RPMI8226 (cell line): ENCODE measurements around the gene CD99L2.

Experiments
- DNase-seq: peaks from one replicate; pipeline ENCODE4 v3.0.0-alpha.2; 2015

The CD99L2 gene

GRCh38 chrX:150777328-150777992 is 121.0 kb downstream of the CD99L2 start:
- DNase-seq: no peak

GRCh38 chrX:150775569-150776350 is 122.7 kb downstream of the CD99L2 start:
- no peak for DNase-seq

- no peak for DNase-seq
Observed at GRCh38 chrX:150774798-150775568, 123.5 kb downstream of the CD99L2 start.

- DNase-seq: no peak
Observed at GRCh38 chrX:150773634-150774033, 124.8 kb downstream of the CD99L2 start.

- no peak for DNase-seq
Observed at GRCh38 chrX:150773117-150773516, 125.4 kb downstream of the CD99L2 start.

- peak; percentile 69 for DNase-seq
Observed at GRCh38 chrX:150772150-150772970, 126.1 kb downstream of the CD99L2 start.

GRCh38 chrX:150771116-150771515 is 127.4 kb downstream of the CD99L2 start:
- DNase-seq: no peak

- DNase-seq: no peak
Observed at GRCh38 chrX:150770623-150771022, 127.8 kb downstream of the CD99L2 start.

GRCh38 chrX:150769408-150769807 is 129.1 kb downstream of the CD99L2 start:
- DNase-seq: no peak

GRCh38 chrX:150768580-150769190 is 129.8 kb downstream of the CD99L2 start:
- no peak for DNase-seq

GRCh38 chrX:150768132-150768485 is 130.4 kb downstream of the CD99L2 start:
- DNase-seq: no peak

- no peak for DNase-seq
Observed at GRCh38 chrX:150767475-150768131, 130.9 kb downstream of the CD99L2 start.

- DNase-seq: no peak
Observed at GRCh38 chrX:150767045-150767395, 131.4 kb downstream of the CD99L2 start.

- peak; percentile 7 for DNase-seq
Observed at GRCh38 chrX:150766351-150767044, 132.0 kb downstream of the CD99L2 start.

GRCh38 chrX:150765782-150766350 is 132.6 kb downstream of the CD99L2 start:
- DNase-seq: no peak

GRCh38 chrX:150765237-150765636 is 133.2 kb downstream of the CD99L2 start:
- no peak for DNase-seq

- no peak for DNase-seq
Observed at GRCh38 chrX:150763810-150764209, 134.7 kb downstream of the CD99L2 start.

GRCh38 chrX:150763303-150763797 is 135.1 kb downstream of the CD99L2 start:
- DNase-seq: no peak

- DNase-seq: no peak
Observed at GRCh38 chrX:150762258-150763165, 136.0 kb downstream of the CD99L2 start.

GRCh38 chrX:150761819-150762216 is 136.7 kb downstream of the CD99L2 start:
- DNase-seq: no peak
